Activated CD4-positive, alpha-beta T cell treated with anti-CD3 and anti-CD28 coated beads, Interleukin-2, amount 50 U/mL, for 48 hours (primary cell): ENCODE results near the gene MLH3.
"Not testable (repeated sequence)": the region's sequence is repeated elsewhere in the genome, so short reads cannot be mapped to it uniquely, and the experiment has no call there.

ENCODE experiments used
- DNase-seq, 2 experiments: peaks; one replicate each; pipeline ENCODE4 v3.0.0-alpha.2; 2020

MLH3 gene

DNA sequence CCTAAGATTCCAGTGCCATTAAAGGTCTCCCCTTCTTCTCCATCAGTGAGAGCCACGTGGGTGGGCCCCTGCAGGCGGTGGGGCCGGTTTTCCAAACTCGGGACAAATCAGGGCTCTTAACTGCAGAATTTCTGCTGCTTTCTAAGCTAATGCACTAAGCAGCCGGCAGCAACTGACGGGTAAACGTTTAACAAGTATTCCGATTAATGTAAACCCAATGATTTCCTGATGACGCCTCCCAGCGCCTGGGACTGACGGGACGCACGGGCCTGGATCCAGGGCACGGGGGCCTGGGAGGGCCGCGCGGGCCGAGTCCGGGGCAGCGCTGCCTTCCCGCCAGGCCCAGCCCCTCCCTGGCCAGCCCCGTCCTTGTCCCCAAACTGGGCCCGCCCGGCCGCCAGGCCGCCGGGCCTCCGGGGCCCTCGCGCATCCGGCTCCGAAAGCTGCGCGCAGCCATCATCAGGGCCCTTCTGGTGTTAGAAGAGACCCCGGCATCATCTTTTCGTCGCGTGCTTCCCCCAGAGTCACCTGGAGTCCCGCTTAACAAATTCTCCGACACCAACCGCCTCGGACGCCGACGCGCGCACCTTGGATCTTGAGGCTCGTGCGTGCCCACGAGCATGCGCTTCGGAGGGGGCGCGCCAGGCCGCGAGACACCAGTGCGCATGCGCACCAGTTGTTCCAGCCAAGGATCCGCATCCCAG lies at the start of gene MLH3:
MLH3 (minus strand) TSS at position 616 of the 704 bp plus-strand sequence. CDS start 1,812 bp downstream, outside the sequence.
- peak; percentile 77 to 80 for DNase-seq

DNA sequence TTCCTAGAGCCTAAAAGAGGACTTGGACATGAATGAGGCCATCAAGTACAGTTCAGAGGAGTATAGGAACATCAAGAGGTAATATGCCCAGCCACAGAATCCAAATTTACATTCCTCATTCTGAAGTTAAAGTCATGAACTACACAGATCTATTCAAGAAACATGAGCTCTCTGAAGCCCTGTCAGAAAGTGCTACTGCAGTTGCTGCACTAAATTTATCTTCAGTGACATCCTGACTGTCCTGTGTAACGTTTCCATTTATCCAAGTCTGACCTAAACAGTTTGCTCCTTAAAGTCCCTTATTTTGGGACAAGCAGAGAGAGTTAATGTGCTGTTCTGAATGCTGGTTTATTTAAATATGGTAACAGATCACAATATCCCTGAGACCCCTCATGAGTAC lies 47.4 kb upstream of the MLH3 start:
- no peak for DNase-seq

DNA sequence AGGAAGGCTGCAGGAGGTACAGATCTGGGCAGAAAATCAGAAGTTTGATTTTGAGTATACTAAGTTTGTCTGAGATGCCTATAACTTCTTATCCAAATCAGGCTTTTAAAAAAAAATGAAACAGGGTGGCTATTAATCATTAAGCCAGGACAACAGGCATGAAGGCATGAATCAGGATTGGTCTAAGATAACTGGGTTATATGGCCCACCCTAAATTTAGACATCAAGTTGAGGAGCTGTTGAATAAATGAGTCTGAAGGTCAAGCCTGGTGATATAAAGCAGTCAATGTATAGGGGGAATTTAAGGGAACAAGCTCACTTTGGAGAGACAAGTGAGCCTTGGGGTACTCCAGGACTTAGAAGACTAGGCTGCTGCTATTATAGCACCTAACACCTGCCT lies 46.9 kb upstream of the MLH3 start:
- DNase-seq, result no peak

DNA sequence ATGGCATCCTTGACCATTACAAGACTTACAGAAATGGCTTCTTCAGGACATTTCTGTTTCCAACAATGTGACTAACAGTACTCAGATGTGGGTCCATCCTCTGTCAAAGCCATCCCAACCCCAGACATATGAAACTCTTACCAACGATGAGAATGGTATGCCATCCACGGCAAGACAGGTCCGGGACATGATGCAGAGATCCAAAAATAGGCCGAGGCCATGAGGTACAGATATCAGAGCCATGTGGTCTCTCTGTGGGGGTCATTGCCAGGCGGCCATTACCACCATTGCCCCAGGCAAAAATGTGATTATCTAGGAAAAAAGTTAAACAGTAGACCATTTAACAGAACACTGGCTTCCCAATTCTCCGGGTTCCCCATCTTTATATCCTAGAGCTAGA lies 45.7 kb upstream of the MLH3 start:
- no peak for DNase-seq

DNA sequence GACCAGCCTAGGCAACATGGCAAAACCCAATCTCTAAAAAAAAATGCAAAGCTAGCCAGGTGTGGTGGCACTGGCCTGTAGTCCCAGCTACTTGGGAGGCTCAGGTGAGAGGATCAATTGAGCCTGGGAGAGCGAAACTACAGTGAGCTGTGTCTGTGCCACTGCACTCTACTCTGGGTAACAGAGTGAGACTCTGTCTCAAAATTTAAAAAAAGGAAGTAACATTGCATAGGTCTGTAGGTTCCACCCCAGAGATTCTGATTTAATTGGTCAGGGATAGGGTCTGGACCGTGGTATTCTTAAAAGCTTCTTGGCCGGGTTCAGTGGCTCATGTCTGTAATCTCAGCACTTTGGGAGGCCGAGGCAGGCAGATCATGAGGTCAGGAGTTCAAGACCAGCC lies 44.4 kb upstream of the MLH3 start:
- DNase-seq, result no peak

DNA sequence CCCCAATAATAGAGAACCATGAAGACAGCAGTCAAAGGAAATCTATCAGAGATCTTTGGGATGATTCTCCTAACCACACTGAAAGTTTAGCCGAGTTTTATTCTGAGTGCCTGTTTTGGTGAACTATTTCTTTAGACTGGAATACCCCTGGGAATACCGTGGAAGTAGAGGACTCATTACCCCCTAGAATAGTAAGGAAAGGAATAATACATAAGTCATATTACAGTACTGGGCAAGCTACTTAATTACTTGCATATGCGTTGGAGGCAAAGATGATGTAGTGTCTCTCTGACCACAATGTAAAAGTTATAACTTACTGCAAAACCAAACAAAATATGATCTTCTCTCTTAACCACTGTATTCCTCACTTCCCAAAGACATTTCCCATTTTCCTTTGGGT lies 43.6 kb upstream of the MLH3 start:
- no peak for DNase-seq

DNA sequence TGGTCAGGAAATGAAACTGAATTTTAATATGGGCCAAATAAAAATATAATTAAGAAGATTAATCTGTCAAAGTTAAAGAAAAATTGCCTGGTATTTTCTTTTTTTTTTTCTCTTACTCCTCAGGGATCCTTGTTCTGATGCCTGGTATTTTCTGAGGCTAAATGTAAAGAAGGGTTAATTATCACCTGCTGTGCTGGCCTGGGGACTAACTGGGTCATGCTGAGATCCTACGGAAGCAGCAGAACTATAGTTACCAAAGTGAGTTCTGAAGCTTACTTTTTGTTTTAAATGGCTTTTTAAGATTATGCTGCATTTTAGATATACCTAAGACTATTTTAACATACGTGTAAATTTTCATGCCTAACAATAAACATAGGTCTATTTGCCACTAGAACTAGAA lies 41.4 kb upstream of the MLH3 start:
- DNase-seq, result no peak

DNA sequence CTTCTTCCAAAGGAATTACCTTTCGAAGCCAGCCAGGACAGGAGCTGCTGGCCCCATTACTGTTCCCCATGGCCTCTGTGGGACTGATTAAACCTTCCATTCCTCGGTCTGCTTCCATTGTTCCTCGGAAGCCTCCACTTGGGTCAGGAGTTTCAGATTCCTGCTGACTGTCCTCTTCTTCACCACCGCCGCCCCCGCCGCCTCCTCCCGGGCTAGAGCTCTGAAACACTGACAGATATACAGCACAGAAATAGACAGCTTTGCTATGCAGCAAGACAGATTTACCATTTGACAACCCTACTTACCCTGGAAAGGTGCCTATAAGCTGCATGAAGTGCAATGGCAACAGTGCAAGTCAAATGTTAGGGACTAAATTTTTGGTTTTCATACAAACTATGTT lies 40.0 kb upstream of the MLH3 start:
- no peak for DNase-seq

DNA sequence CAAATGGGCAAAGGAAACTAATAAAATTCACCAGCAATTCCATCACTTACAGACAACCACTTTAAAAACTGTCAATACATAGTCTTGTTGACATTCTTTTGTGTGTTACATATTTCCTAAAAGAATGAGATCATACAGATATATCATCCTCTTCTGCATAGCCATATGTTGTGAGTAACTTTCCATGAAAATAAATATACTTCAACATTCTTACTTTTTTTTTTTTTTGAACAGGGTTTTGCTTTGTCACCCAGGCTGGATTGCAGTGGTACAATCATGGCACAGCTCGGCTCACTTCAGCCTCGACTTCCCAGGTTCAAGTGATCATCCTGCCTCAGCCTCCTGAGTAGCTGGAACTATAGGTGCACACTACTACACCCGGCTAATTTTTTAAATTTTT lies 39.1 kb upstream of the MLH3 start:
- DNase-seq, result no peak

DNA sequence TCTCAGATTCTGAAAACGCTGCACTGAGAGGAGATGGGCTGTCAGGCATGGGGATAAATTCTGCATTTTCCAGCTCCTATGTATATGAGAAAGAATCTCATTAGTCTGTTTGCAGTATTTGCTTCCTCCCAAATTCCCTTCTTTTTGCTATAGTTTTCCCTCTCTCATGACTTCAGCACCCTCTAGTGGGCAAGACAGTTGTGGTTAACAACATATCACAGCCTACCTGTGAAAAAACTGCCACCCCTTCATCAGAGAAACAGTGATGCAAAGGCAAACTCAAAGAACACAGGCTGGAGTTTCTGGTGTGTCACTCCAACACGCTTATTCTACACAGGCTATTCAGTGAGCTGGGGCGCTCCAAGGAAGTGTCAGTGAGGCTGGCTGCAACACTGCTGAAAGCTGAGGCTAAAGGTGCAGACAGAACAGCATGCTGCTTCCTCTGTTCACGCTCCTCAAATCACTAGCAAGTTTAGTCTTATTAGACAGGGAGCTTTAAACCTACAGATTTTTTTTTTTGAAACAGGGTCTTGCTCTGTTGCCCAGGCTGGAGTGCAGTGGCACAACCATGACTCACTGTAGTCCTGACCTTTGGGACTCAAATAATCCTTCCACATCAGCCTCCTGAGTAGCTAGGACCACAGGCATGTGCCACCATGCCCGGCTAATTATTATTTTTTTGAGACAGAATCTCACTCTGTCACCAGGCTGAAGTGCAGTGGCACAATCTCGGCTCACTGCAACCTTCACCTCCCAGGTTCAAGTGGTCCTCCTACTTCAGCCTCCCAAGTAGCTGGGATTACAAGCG lies 37.5 kb upstream of the MLH3 start:
- DNase-seq, result peak; percentile 18 to 33

DNA sequence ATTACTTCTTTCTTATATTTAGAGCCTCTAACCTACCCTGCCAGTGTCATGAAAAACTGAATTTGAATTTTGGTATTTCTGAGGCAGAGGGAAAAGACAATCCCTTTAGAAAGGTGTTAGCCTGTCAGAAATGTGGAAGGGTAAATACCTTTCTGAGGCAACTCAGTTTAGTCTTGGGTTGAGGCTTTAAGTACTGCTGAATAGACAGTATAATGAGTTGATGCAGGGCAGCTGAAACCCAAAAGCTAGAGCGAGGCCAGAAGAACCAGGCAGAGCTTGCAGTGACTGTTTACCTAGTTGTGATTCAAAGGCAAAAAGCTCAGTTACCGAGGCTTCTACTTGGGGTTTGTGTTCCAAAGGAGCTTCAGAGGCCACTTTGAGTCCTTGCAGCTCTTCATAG lies 36.9 kb upstream of the MLH3 start:
- no peak for DNase-seq

DNA sequence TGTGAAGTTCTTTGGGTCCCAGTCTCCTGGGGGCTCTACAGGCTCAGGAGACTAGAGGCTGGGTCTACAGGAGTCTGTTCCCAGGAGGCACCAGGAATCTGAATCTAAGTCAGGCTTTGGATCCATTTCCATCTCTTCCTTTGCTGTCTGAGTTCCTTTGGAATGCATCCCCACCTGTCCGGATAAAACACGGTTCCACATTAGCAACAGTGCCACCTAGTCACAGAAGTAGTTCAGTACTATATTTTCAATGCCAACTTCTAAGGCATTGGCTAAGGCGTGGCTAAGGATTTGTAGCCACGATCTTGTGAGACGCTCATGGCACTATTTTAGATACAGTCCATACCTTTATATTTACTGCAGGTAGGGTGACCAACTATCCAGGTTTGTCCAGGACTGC lies 33.2 kb upstream of the MLH3 start:
- DNase-seq, result no peak

DNA sequence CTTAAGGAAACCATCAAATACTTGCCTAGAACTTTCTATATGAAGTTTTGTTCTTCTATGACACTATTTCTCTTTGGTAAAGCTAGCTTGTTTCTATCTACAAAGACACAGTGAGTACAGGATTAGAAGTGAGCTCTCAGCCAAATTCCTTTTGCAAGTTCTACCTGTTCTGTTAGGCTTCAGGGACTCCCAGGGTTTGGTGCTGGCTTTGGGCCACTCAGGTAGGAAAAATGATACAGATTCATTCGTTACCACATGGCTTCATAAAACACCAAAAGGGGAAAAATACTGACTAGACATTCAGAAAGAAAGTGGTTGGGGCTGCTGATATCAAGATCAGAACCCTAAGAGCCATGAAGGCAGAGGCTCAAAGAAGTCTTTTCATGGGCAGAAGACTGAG lies 32.0 kb upstream of the MLH3 start:
- DNase-seq, result no peak

DNA sequence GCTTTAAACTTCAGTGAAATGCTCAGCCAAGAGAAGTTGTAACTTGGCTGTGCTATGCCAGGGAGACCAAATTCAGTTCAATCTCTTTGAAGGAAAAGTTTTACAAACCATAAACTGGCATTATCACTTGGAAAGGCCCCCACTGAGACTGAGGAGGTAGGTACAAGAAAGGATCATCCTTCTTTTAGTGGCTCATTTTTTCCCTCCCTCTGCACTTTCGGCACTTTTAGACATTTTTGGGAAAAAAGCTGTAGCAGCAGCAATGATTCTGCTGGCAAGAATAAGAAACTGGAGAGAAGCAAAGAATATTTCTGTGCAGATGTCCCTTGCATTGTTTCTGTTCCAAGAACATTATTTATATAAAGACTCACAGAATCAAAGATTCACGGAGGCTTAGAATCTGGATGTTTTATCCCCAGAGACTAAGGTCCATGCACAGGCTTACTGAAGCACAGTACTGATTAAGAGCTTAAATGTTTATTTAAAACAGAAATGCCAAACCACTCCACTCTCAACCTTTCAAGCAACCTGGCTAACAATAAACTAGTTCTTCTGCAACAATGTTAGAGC lies 30.5 kb upstream of the MLH3 start:
- DNase-seq, result no peak

DNA sequence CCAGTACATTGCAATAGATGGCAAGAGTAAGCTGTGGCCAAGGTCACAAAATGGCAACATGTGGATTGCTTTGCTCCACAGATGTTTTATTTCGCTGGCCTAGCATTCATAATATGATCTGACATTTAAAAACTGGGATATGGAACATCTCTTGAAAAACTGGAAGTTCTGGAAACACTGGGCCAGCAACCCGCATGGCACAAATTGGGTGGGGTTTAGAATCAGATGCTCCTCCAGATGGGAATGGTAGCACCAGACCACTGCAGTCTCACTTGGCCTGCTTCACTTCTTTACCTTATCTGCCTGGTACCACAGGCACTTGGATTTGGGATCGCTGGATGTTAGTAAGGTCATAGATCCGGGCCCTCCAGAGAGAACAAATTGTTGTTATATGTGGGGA lies 28.3 kb upstream of the MLH3 start:
- DNase-seq, result no peak

DNA sequence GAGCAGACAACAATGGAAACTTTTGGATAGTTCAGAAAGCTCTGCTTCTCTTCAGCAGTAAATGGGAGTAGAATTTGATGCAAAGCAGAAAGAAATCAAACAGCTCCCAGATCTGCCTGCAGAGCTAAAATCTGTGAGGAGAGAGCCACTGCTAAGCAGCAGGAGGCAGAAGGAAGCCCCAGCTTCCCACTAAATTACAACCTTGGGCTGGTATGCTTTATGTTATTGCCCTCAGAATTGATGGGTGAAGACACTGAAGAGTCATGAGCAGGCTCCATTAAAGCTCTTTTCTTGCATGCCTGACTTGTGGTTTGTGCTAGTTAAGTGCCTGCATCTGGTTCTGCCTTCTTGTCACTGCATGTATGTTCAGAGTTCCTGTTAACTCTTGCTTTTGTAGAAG lies 26.5 kb upstream of the MLH3 start:
- no peak for DNase-seq

DNA sequence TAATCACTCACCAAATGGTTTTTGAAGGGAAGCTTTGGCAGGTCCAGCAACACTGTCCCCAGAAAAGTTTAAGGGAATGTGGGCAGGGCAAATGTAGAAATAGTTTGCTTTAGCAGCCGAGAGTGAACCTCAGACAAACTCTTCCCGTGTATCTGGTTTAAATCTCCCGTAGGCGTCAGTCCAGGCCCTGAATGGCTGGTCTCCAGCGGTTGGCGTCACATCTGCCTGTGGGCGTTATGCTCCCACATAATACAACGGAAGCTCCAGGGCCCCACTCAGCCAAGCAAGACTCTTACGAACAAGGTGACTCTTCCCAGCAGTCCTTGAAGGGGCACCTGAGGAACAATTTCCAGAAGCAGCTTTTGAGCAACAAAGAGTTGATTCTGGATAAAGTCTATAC lies 19.1 kb upstream of the MLH3 start:
- DNase-seq, result no peak

DNA sequence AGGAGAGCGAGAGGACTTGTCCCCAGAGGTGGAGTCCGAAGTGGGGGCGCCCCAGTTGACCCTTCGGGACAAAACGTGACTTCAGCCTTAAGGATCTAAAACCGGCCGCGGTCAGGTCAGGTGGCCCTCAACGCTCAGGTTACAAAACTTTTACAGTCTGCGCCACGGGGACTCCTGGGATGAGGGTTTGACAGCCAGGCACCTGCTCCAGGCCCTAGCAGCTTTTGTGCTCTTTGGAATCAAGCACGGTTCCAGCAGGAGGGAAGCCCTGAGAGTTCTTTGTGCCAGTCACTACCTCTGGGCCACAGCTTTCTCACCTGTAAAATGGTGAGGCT lies 18.5 kb upstream of the MLH3 start:
- DNase-seq, result no peak

DNA sequence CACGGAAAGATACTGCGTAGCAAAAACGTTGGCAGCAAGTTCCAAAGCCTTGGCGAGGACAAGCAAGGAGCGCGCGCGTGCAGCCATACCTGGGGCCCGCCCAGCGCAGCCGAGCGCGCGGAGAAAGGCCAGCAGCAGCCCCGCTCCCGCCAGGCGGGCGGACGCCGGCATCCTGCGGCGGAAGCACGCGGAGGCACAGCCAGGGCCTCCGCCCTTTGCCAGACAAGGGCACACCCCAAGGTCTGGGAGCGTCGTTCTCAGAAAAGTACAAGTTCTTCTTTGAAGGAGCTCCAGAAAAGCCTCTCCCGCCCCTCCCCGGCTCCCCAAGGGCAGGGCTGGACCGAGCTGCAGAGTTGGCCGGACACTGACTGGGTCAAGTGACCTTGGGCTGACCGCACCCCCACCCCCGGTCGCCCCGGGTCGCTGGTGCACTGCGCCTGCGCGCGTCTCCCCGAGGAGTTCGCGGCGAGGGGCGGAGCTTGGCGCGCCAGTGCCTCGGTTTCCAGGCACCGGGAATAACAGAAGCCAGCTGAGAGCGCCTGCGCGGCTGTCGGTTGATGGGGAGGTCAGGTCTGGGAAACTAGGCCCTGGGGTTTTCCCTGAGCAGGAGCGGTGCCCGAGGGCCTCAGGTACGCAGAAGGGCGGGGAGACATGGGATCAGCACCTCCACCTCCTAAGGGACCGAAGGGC lies 18.0 kb upstream of the MLH3 start, which contains the start of gene ZC2HC1C:
ZC2HC1C (plus strand) TSS at position 521 of the 690 bp plus-strand sequence. CDS start 933 bp downstream, outside the sequence.
- peak; percentile 84 to 86 for DNase-seq

DNA sequence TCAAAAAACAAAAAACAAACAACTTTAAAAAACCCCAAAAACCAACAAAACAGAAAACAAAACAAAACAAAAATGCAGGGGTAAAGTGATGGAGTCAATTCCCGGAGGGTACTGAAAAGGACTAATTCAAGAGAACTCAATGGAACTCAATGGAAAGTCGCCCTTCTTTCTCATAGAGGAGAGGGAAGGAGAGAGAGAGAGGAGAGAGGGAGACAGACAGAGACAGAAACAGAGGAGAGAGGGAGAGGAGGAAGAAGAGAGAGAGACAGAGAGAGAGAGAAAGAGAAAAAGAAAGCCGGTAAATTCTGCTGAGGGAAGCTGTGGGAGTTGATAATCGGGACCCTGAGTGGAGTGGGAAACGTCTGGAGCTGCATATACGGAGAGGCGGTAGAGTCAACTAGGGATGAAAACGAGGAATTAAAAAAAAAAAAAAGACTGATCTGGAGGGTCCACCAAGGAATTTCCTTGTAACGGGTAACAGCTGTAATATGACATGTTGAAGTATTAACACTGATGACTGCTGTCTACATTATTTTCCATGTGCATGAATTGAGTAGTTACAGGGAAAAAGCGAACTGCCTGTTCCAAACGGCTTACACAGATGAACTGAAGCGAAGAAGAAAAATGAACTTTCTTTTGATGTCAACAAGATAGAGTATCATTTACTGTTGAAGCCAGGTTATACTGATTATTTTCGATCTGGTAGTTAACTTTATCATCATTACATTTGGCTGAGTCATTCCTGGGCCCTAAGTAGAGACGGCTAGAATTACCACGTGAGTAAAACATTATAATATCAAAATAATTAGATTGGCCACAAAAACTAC lies 17.2 kb upstream of the MLH3 start:
- DNase-seq, result no peak

DNA sequence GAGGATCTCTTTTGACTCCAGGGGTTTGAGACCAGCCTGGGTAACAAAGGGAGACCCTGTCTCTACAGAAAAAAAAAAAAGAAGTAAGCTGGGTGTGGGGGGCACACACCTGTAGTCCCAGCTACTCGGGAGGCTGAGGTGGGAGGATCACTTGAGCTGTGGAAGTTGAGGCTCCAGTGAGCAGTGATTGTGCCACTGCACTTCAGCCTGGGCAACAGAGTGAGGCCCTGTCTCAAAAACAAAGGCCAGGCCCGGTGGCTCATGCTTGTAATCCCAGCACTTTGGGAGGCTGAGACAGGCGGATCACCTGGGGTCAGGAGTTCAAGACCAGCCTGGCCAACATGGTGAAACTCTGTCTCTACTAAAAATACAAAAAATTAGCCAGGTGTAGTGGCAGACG lies 16.5 kb upstream of the MLH3 start:
- not testable (repeated sequence) for DNase-seq

DNA sequence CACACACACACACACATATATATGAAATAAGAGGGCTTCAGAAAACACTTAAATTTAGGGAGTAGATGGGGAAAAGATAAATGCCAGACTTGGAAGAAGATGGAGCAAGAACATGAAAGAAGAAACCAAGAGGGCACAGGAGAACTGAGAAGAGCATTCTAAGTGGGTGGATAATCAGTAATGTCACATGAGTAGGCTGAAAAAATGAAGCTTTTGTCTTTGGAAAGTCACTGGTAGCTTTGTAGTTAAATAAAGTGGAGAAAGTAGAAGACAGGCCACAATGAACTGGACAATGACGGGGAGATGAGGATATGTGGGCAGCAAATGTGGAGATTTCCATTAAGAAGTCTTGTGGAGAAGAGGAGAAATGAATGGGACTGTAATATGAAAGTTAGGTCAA lies 15.9 kb upstream of the MLH3 start:
- no peak for DNase-seq

DNA sequence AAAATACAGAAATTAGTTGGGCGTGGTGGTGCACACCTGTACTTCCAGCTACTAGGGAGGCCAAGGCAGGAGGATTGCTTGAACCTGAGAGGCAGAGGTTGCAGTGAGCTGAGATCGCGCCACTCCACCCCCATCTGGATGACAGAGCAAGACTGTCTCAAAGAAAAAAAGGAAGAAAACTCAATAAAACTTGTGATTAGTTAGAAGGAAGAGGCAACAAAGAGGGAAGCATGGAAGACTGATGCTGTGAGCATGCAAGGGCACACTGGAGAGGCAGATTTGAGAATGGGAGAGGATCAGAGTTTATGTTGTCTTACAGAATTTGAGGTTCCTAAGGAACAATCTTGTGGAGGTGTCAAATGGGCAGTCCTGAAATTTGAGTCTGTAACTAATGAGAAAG lies 15.4 kb upstream of the MLH3 start:
- no peak for DNase-seq
